B cell (primary cell): Measurements from ENCODE around the gene LMO1. TPM values are rescaled to one million over a fixed set of nuclear protein-coding genes. Genes with fewer than 3 reads are reported as not detected.

ENCODE experiments used
- ATAC-seq: fragments of 200-7000 bp; cut with Tn5 transposase; one replicate; pipeline ENCODE4 v1.10.0; 2021; ENCODE audit warnings: low read depth, mild to moderate bottlenecking, moderate number of reproducible peaks, moderate library complexity
- CTCF ChIA-PET: fragments of 350-600 bp; sonication (Branson Sonifier 250); formaldehyde crosslinking; loops from one replicate; lab custom pipeline; 2021; ENCODE audit warnings: antibody characterized with exemption, inconsistent platforms; lab: Charles Lee
- POLR2A ChIA-PET: fragments of 350-600 bp; sonication (Branson Sonifier 250); formaldehyde crosslinking; loops from one replicate; lab custom pipeline; 2021; ENCODE audit warnings: antibody characterized with exemption; lab: Charles Lee
- DNase-seq: peaks from one replicate; pipeline ENCODE4 v3.0.0; 2013
- H2AFZ ChIP-seq: 2 replicates; pipeline ENCODE4 v1.6.1; 2012; ENCODE audit warnings: mild to moderate bottlenecking, low read depth, low read length; ENCODE audit not compliant: insufficient read depth, poor library complexity, severe bottlenecking
- H3K27ac ChIP-seq, 2 donors: 1 replicate in 1 of 2; 2 replicates in 1 of 2; pipeline ENCODE4 v1.5.1; 2012 to 2013; ENCODE audit warnings: low read length in 2 of 2, mild to moderate bottlenecking in 2 of 2, moderate library complexity in 1 of 2
- H3K27me3 ChIP-seq, 4 experiments: fragments of 200-600 bp in 1 of 4; sonication (generic) in 1 of 4; replicated peaks in 1 of 4; 1 replicate in 2 of 4; 2 replicates in 2 of 4; pipeline versions ENCODE4 v1.6.1 to v1.7.0; 2013 to 2016; ENCODE audit warnings: low read length in 3 of 4, mild to moderate bottlenecking in 2 of 4, mixed read lengths in 1 of 4, moderate library complexity in 1 of 4; ENCODE audit not compliant: insufficient read depth in 4 of 4, control insufficient read depth in 3 of 4; ENCODE audit errors: control extremely low read depth in 1 of 4
- H3K36me3 ChIP-seq, 2 experiments: replicated peaks in 1 of 2; 1 replicate in 1 of 2; 2 replicates in 1 of 2; pipeline versions ENCODE4 v1.6.1 to v1.7.1; 2013; ENCODE audit warnings: low read length in 1 of 2; ENCODE audit not compliant: insufficient read depth in 2 of 2, control insufficient read depth in 1 of 2; ENCODE audit errors: control extremely low read depth in 1 of 2, extremely low read depth in 1 of 2
- H3K4me1 ChIP-seq, 2 donors: fragments of 200-600 bp in 1 of 2; sonication (generic) in 1 of 2; 1 replicate in 1 of 2; 2 replicates in 1 of 2; pipeline versions ENCODE4 v1.5.1 to v1.6.1; 2013 to 2017; ENCODE audit warnings: low read length in 2 of 2; ENCODE audit not compliant: control insufficient read depth in 2 of 2, insufficient read depth in 2 of 2
- H3K4me2 ChIP-seq: replicated peaks from 2 replicates; pipeline ENCODE3; 2012; ENCODE audit warnings: mild to moderate bottlenecking, low read depth, low read length; ENCODE audit not compliant: poor library complexity, severe bottlenecking
- H3K4me3 ChIP-seq, 5 experiments: fragments of 200-600 bp in 1 of 5; sonication (generic) in 1 of 5; 1 replicate in 3 of 5; 2 replicates in 2 of 5; pipeline versions ENCODE4 v1.5.1 to v1.7.0; 2011 to 2016; ENCODE audit warnings: low read length in 4 of 5, mild to moderate bottlenecking in 4 of 5, low read depth in 2 of 5, control low read depth in 1 of 5, moderate library complexity in 1 of 5; ENCODE audit not compliant: insufficient read depth in 1 of 5; ENCODE audit errors: control extremely low read depth in 1 of 5, extremely low read depth in 1 of 5
- H3K79me2 ChIP-seq: fragments of 200-600 bp; sonication (generic); one replicate; pipeline ENCODE4 v1.6.0; 2016; ENCODE audit warnings: low read length; ENCODE audit not compliant: control insufficient read depth, insufficient read depth
- H3K9ac ChIP-seq: fragments of 200-600 bp; sonication (generic); 2 replicates; pipeline ENCODE4 v1.6.1; 2017; ENCODE audit warnings: mild to moderate bottlenecking, low read length, moderate library complexity
- H3K9me3 ChIP-seq, 3 donors: one replicate each; pipeline versions ENCODE4 v1.6.1 to v1.7.1; 2013; ENCODE audit warnings: low read length in 2 of 3; ENCODE audit not compliant: control insufficient read depth in 2 of 3, insufficient read depth in 1 of 3; ENCODE audit errors: control extremely low read depth in 1 of 3
- H4K20me1 ChIP-seq: 2 replicates; pipeline ENCODE4 v1.6.0; 2012; ENCODE audit warnings: mild to moderate bottlenecking, low read length; ENCODE audit not compliant: insufficient read depth, control insufficient read depth, poor library complexity, severe bottlenecking
- H3K27ac Mint-ChIP-seq: one replicate; pipeline ENCODE4 v1.8.0; 2021; ENCODE audit warnings: mixed read lengths
- H3K27me3 Mint-ChIP-seq: one replicate; pipeline ENCODE4 v1.8.0; 2021; ENCODE audit warnings: mixed read lengths
- H3K4me1 Mint-ChIP-seq: one replicate; pipeline ENCODE4 v1.8.0; 2021; ENCODE audit warnings: mixed read lengths
- H3K4me3 Mint-ChIP-seq: one replicate; pipeline ENCODE4 v1.8.0; 2021; ENCODE audit warnings: mixed read lengths
- H3K9me3 Mint-ChIP-seq: one replicate; pipeline ENCODE4 v1.8.0; 2022; ENCODE audit warnings: mixed read lengths; ENCODE audit not compliant: insufficient read depth
- EZH2 ChIP-seq: IDR thresholded peaks from 2 replicates; pipeline ENCODE4 v1.6.1; 2012; ENCODE audit warnings: borderline replicate concordance, low read depth, mild to moderate bottlenecking, moderate library complexity, low read length; ENCODE audit not compliant: insufficient read depth, poor library complexity, severe bottlenecking
- WGBS: methylation state at CpG from one replicate; pipeline ENCODE4 v1.1.5; 2013; ENCODE audit warnings: missing lambda C conversion rate; ENCODE audit not compliant: insufficient coverage; 5-methylcytosine and 5-hydroxymethylcytosine counted together
- intact Hi-C: fragments of 100-400 bp; cut with micrococcal nuclease; formaldehyde crosslinking; loops from one replicate; pipeline ENCODE4 v1.10.0; 2022
- polyA plus RNA-seq: library from polyadenylated mRNA; depleted of rRNA; stranded (reverse); fragments of >200 nt; gene quantifications from 2 replicates; pipeline ENCODE4 v1.2.3, GENCODE V29; 2012
- total RNA-seq, 2 donors: library from RNA; stranded (reverse); fragments of 120-200 nt in 1 of 2; gene quantifications; 1 replicate in 1 of 2; 2 replicates in 1 of 2; pipeline versions ENCODE4 v1.2.3 to v1.2.4, GENCODE V29; 2013 to 2022
- TF ChIP-seq, protein P1 (sequence below): fragments of 200-600 bp; IDR thresholded peaks from one replicate; pipeline ENCODE4 v1.8.0; 2022; ENCODE audit warnings: antibody characterized with exemption, mild to moderate bottlenecking

Gene LMO1
- total and polyA plus RNA-seq, 2 donors (not counting 1 experiment from before 2014, with no cell fraction given), result 0.22 TPM; not detected in 1

DNA sequence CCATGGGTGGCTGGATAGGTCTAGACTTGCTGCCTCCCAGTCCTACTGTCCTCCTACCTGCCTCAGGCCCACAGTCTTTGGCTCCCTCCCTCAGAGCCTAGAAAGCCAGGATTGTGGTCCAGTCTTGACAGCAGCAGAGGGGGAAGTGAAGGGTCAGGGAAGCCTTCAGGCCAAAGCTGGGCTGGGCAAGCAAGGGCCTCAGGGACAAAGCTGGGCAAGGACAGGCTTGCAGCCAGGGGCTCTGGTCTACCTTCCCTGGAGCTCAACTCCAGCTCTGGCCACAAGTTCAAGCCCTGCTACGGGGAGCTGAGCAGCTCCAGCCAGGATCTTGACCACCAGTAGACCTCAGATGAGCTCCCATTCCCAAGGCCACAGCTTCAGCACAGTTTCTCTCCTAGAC, 14.9 kb downstream of the LMO1 start:
- H4K20me1 ChIP-seq, result no peaks in the 10 kb centered on the region
- Mint-ChIP-seq H3K4me1 (no peaks in the 10 kb centered on the region), H3K27me3 (peaks cover 23% of the 10 kb centered on the region), H3K4me3 (no peak overlapping the region), H3K27ac (no peak overlapping the region), H3K9me3 (no peaks in the 10 kb centered on the region)
- no peaks in the 10 kb centered on the region for H3K79me2 ChIP-seq
- DNase-seq (no peak), ATAC-seq (no peak)
- H2AFZ ChIP-seq, result no peak overlapping the region
- WGBS, result no CpG with 5 or more reads among the region's 1 CpG
- ChIA-PET CTCF (interaction anchor here (1.0 to 6.7 kb wide), 5 partner anchors 15 to 318 kb away, joined by 3 to 38 read pairs (median 4); partner anchors contain the start of gene LMO1), POLR2A (no interaction called here)
- no peaks in the 10 kb centered on the region for H3K4me1 ChIP-seq
- H3K4me2 ChIP-seq, result no peak overlapping the region
- H3K27ac ChIP-seq, result no peak overlapping the region
- no peak overlapping the region for H3K4me3 ChIP-seq
- H3K27me3 ChIP-seq, result peaks cover 0 to 4% (median 0%) of the 10 kb centered on the region in 4 experiments
- no peak overlapping the region for H3K9ac ChIP-seq
- intact Hi-C loops, result no loop called here
- H3K9me3 ChIP-seq, result no peaks in the 10 kb centered on the region
- H3K36me3 ChIP-seq, result no peaks in the 10 kb centered on the region
- TF ChIP-seq, protein P1, sequence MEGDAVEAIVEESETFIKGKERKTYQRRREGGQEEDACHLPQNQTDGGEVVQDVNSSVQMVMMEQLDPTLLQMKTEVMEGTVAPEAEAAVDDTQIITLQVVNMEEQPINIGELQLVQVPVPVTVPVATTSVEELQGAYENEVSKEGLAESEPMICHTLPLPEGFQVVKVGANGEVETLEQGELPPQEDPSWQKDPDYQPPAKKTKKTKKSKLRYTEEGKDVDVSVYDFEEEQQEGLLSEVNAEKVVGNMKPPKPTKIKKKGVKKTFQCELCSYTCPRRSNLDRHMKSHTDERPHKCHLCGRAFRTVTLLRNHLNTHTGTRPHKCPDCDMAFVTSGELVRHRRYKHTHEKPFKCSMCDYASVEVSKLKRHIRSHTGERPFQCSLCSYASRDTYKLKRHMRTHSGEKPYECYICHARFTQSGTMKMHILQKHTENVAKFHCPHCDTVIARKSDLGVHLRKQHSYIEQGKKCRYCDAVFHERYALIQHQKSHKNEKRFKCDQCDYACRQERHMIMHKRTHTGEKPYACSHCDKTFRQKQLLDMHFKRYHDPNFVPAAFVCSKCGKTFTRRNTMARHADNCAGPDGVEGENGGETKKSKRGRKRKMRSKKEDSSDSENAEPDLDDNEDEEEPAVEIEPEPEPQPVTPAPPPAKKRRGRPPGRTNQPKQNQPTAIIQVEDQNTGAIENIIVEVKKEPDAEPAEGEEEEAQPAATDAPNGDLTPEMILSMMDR, result no peak
- TF ChIP-seq EZH2, result no peak

DNA sequence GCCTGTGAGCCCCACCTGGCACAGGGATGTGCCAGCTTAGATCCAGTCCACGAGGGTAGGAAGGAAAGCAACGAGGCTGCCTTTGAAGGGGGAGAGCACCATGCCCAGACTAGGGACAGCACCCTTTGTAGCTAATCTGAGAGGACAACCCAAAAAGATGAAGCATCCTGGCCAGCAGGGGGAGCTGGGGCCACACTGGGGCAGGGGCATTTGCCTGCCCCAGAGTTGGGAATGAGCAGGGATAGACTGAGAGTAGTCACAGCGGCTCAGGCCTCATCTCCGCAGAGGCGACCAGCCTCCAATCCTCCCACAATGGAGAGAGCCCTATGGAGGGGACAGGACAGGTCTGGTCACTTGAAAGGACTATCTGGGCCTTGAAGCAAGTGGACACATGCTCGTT, 16.4 kb downstream of the LMO1 start:
- Mint-ChIP-seq H3K27ac (no peak overlapping the region), H3K4me1 (no peaks in the 10 kb centered on the region), H3K9me3 (no peaks in the 10 kb centered on the region), H3K27me3 (peaks cover 30% of the 10 kb centered on the region), H3K4me3 (no peak overlapping the region)
- TF ChIP-seq EZH2, result no peak
- TF ChIP-seq, protein P1, result peak; percentile 51
- ChIA-PET CTCF (interaction anchor here (1.1 to 6.7 kb wide), 8 partner anchors 10 to 319 kb away, joined by 3 to 38 read pairs (median 4); partner anchors contain the start of gene LMO1), POLR2A (no interaction called here)
- Histone ChIP-seq H3K4me3 (no peak overlapping the region), H4K20me1 (no peaks in the 10 kb centered on the region), H3K9ac (no peak overlapping the region), H3K79me2 (no peaks in the 10 kb centered on the region), H2AFZ (no peak overlapping the region), H3K4me1 (no peaks in the 10 kb centered on the region), H3K27ac (no peak overlapping the region), H3K27me3 (peaks cover 0 to 7% (median 0%) of the 10 kb centered on the region in 4 experiments), H3K9me3 (no peaks in the 10 kb centered on the region), H3K36me3 (no peaks in the 10 kb centered on the region), H3K4me2 (no peak overlapping the region)
- DNase-seq (no peak), ATAC-seq (no peak)
- intact Hi-C loops, result loop anchor here (1.0 kb wide), 1 partner anchor 319 kb away; no protein-coding TSS in a partner anchor
- WGBS, result 64% methylated on average over 5 of the region's 6 CpGs
